HG02884 (cell line): Measurements from ENCODE around the gene CYB5R3.
"Not testable (repeated sequence)": the region's sequence is repeated elsewhere in the genome, so short reads cannot be mapped to it uniquely, and the experiment has no call there.

Source experiments
- ATAC-seq: cut with Tn5 transposase; IDR thresholded peaks from one replicate; pipeline ENCODE4 v1.9.1; 2021; ENCODE audit warnings: mild to moderate bottlenecking, moderate library complexity; ENCODE audit not compliant: unreplicated experiment

CYB5R3 gene

DNA sequence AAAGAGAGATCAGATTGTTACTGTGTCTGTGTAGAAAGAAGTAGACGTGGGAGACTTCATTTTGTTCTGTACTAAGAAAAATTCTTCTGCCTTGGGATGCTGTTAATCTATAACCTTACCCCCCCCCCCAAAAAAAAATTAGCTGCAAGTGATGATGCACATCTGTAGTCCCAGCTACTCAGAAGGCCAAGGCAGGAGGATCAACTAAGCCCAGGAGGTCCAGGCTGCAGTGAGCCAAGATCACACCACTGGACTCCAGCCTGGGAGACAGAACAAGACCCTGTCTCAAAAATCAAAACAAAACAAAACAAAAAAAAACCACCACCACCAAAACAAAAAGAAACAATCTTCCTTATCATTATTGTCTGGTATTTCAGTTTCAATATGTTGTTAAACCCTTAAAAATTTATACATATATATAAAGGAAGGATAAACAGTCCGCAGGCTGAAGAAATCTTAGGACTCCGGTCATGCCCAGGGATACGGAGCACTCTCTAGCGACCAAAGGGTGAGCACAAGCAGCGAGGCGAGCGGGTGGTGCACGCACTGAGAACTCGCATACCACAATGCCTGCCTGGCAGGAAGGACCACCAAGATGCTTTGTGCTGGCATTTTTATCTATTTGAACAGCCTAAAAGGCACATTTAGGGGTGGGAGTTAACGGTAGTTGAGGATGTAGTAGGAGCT lies 40.9 kb downstream of the CYB5R3 start:
- no peak for ATAC-seq

DNA sequence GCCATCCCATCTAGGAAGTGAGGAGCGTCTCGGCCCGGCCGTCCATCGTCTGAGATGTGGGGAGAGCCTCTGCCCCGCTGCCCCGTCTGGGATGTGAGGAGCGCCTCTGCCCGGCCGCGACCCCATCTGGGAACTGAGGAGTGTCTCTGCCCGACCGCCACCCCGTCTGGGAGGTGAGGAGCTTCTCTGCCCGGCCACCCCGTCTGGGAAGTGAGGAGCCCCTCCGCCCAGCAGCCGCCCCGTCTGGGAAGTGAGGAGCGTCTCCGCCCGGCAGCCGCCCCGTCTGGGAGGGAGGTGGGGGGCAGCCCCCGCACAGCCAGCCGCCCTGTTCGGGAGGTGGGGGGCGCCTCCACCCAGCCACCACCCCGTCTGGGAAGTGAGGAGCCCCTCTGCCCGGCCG lies 41.6 kb downstream of the CYB5R3 start:
- ATAC-seq: not testable (repeated sequence)

DNA sequence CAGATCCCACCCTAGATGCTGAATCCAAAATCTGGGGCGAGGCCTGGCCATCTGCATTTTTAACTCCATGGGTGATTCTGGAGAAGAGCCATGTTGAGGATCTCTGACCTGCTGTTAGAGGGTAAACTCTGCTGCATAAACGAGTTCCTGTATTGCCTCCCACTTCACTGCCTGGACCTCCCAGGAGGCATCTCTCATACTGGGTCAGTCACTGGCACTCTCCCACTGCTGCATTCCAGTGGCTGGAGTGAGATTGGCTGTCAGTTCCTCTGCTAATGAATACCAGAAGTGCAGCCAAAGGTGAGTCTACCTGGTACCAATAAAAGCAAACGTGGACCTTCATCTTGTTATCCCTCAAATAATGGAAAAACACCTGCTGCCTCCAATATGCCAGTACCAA lies 44.8 kb downstream of the CYB5R3 start:
- ATAC-seq: no peak

DNA sequence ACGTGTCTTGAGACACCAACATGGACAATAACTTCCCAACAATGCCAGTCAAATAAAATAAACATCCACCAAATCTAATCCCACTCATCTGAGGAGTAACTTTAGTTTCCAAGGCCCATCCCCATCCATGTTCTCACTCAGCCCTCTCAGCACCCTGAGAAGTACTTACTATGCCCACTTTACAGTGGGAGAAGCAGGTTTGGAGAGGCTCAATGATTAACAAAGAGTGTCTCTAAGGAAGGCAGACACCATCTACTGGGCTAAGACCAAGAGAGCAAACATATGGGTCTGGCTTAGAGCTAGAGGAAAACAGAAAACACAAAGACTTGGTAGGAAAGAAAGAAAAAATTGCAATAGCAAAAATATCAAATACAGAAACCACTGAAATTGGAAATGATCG lies 45.8 kb downstream of the CYB5R3 start:
- no peak for ATAC-seq

DNA sequence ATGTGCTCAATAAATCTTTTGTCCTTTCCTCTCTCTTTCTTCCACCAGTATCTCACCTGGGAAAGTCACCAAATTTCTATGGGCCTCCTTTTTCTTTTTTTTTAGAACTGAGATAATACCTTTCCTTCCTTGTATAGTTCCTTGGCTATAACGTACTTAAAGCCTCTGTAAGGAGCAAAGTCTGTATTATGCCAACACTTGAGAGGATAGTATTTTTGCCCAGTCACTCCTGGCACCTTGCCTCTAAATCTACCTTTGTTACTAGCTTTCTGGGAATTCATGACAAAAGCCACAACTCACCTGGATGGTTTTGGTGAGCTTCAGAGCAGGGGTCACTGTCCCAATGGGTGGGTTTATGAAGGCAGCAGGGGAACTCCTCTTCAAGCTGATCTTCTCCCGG lies 46.7 kb downstream of the CYB5R3 start:
- no peak for ATAC-seq

DNA sequence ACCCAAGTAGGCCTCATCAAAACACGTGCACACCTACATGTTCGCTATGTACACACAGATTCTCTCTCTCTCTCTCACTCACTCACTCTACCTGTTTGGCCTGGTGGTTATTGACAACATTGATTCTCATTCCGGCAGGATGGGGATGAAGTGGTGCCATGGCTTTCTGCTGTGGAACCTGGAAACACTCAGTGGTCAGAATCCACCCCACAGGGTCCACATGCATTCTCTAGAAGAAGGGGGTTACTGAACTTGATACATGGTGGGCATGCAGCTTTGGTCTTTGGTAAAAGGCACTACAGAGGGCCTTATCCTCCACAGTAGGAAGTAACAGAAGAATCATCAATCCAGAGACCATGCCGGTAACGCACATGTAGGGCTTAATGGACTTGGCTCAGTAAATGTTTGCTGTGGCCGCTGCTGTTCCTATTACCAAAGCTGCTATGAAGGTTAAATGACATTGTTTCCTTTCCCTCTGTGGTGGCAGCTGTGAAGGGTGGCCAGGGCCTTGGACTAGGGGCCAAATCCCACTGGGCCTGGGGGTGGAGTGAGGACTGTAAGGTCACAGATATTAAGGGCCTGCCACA lies 47.2 kb downstream of the CYB5R3 start:
- ATAC-seq: no peak

DNA sequence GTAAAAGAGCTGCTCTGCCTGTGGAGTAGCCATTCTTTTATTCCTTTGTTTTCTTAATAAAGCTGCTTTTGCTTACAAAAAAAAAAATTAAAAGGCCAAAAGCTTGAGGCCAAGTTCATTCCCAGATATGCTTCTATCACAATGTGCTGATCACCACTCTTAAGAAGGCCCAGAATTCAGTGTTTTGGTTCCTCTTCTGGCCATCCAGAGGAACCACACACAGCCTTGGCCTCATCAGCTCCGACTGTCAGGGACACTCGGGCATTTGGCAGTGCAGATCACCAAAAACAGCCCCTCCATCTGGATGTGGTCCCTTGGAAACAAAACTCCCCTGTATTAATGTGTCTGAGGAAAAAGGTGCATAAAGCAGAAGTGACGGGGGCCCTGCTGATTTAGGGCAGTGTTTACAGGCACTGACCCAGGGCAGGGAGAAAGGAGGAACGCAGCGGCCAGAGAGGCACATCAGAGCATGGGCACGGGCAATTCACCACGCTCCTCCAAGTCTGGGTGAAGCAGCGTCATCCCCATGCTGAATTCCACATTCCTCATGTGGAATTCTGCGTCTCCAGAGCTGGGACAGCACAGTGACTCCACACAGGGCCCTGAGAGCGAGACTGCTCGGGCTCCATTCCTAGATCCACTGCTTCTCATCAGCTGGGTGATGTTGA lies 52.2 kb downstream of the CYB5R3 start:
- ATAC-seq: no peak

DNA sequence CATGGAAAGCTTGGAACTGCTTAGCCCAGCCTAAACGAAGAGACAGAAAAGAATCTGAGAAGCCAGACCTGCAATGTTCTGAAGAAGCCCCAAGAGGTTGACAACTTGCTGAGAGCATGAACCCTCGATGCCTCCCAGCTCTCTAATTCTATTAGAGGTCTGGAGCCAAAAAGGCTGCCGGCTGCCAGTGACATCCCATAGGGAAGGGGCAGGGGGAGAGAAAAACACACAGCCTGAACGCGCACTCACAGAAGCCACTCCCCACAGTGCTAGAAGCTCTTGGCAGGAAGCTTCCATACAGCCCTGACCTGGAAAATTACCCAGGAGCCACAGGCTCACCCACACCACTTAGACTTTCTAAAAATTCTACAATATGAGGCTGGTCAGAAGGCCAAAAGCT lies 52.9 kb downstream of the CYB5R3 start:
- ATAC-seq: no peak

DNA sequence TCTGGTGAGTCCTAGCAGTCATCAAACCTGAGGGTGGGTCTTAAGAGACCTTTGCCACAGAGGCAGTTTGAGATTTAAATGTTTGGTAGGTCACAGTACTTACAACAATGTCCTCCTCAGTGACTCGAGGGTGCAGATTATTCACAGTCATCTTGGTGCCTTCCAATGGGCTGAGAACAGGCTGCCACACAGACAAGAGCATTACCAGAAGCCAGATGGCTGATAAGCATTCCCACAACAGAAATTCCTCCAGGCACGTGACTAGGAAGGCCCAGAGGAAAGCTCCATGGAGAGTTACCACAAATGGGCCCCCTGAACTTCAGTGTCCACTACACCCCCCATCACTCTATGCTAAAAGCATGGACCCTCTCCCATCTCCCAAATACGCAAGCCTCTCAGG lies 53.8 kb downstream of the CYB5R3 start:
- ATAC-seq: no peak

DNA sequence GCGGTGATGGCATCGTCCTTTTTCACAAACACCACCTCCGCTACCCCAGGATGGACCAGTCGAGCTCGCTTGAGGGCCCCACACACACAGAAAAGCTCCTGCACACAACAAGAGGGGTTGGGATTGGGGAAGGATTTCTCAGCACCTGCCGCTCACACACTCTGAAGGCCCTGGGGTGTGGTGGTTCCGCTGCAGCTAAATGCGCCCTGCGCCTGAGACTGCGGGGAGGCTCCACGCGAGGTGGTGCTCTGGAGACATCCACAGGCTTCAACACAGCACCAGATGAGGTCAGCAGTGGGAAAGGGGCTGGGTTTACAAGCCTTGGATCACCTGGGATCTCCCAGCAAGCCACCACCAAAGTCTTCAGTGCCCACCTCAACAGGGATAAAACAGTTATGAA lies 57.2 kb downstream of the CYB5R3 start:
- no peak for ATAC-seq

DNA sequence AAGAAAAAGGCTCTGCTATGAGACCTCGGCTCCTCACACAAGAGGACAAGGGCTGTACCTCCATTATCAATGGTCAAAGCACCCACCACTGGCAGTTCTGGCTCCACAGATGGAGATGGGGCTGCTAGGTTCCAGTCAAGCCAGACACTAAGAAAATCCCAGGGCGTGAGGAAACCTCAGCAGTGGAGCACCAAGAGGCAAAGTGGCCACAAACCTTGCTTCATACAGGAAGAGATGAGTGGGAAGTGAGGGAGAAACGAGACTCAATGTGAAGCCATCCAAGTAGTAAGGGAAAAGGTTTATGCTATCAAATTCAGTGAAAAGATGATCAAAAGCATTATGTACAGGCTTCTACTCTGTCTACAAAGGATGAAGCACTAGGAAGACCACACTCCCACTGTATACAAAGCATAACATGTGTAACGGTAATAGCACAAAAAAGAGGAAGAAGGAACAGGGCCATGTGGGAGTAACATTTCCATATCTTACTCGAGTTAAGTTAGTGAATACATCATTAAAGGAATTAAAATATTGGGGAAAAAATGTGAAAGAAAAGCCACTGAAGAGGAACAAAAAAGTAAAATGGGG lies 61.5 kb downstream of the CYB5R3 start:
- no peak for ATAC-seq

DNA sequence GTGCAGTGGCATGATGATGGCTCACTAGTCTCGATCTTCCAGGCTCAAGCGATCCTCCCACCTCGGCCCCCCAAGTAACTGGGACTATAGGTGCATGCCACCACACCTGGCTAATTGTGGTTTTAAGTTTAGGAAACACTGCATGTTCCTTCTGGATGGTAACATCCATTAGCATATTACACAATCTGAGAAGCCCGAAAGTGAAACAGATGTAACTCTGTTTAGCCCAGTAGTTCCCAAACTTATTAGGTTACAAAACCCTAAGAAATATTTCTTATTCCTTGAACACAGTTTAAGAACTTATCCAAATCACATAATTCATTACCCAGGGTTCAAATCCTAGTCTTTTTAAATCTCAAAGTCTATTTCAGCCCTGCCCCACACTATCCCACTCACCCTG lies 62.8 kb downstream of the CYB5R3 start:
- no peak for ATAC-seq

DNA sequence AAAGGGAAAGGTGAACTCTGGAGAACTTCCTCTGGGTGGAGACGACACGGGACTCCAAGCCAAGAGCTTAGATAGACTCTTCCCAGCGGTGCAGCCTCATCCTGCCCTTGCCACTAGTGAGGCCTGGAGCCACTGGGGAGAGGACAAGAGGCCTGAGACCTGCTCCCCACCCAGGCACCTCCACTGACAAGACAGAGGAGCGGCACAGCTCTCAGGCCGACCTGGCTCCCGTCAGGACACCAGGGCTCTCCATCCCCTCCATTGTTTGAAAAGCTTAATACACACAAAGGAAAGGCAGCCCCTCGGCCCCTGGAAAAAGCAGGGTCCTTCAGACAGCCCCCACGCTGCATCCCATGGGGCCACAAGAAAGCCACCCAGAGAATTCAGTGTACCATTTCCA lies 64.1 kb downstream of the CYB5R3 start:
- ATAC-seq: no peak

DNA sequence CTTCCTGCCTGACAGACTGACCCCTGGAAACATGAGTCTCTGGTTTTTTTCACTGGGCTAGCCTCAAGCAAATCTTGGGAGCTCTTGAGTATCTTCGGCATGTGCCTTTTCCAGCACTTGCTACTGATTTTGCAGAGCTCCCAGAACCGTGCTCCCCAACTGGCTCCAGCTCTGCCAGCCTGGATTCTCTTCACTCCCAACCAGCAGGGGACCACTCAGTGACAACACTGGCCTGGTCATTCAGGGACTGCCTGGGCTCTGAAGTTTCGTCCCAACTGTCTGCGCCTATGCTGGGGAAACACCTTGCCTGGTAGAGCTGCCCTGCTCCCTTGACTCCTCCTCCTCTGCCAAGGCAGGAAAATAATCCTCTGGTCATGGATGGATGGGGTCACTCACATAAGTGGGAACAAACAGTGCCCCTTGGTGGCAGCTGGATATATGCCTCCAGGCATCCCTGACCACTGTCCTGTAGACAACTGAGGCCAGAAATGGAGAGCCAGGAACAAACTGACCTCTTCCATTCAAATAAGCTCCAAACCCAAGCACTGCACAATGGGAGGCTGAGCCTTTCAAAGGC lies 64.7 kb downstream of the CYB5R3 start:
- ATAC-seq: no peak

DNA sequence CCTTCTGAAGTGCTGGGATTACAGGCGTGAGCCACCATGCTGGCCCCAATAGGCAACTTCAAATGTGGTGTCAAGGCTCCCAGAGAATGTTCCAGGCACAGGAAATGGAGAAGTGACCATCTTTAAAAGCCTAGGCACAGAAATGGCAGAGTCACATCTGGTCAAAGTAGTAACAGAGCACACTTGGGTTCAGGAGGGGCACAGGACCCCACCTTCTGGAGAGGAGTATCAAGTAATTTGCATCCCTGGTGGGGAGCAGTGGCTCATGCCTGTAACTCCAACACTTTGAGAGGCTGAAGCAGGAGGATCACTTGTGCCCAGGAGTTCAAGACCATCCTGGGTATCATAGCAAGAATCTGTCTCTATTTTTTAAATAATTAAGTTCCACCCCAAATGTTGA lies 66.2 kb downstream of the CYB5R3 start:
- ATAC-seq: no peak

DNA sequence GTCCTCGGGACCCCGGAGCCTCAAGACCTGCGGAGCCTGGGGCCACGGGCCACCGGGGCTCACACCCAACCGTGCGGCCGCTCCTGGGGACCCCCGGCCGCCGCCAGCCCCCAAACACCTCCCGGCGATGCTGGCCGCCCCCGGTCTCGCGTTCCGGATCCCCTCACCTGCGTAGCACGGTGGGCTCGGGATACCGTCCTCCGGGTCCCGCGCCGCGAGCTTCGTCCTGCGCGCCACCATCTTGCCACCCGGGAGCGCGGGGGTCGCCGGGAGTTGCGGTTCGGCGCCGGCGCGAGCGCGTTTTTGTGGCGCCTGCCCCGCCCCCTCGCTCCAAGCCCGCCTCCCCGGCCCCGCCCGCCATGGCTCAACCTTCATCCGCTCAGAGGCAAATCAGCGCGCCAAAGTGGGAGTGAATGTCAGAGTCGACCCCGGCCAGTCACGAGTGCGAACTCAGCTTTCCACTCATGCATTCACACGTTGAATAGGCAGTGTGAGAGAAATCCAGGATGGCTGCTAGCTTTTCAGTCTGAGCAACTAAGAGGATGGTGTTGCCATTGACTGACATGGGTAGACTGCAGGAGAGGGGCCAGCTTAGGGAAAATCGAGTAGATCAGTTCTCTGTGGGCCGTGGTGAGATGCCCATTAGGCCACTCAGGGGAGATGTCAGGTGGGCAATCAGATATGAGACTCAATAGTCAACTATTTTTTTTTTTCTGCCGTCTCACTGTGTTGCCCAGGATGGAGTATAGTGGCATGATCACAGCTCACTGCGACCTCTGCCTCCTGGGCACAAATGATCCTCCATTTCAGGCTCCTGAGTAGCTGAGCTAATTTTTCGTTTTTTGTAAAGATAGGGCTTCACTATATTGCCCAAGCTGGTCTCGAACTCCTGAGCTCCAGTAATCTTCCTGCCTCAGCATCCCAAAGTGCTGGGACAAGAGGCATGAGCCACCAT lies 67.2 kb downstream of the CYB5R3 start:
- no peak for ATAC-seq

DNA sequence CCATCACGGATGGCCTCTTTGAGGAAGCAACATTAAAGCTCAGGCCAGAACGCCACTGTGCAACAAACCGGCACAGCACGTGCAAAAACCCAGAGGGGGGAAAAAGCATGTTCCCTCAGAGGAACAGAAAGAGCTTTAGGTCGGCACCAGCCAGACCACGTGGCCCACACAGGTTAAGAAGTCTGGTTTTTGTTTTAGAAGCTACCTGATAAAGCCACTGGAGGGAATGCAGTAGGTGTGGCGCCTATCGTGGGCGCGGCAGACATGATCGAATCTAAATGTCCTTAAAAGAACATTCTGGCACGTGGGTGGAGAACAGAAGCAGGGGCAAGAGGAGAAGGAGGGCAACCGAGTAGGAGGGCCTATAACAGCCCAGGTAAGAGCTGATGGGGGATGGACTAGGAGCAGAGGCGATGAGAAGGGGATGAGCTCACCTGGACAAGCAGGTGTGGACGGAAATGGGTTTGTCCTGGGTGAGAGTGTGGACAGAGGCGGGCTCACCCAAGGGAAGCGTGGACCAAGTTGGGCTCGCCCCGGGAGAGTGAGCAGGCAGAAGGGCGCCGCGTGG lies 67.9 kb downstream of the CYB5R3 start:
- not testable (repeated sequence) for ATAC-seq

DNA sequence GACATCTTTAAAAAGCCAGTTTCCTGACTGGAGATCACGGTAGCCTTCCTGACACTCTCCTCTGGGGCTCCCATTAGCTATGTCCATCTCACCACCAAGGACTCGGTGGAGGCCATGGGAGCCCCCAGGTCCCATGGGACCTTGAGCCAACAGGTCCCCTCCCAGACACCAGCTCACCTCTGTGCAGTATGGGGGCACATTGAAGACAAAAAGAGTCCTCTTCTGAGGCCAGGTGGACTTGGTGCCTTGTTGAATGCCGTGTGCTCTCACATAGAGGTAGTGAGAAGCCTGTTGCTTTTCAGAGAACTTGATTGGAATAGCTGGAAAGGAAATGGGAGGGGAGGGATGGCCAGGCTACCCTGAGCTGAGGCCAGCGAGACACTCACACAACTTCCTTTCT lies 69.2 kb downstream of the CYB5R3 start:
- not testable (repeated sequence) for ATAC-seq

DNA sequence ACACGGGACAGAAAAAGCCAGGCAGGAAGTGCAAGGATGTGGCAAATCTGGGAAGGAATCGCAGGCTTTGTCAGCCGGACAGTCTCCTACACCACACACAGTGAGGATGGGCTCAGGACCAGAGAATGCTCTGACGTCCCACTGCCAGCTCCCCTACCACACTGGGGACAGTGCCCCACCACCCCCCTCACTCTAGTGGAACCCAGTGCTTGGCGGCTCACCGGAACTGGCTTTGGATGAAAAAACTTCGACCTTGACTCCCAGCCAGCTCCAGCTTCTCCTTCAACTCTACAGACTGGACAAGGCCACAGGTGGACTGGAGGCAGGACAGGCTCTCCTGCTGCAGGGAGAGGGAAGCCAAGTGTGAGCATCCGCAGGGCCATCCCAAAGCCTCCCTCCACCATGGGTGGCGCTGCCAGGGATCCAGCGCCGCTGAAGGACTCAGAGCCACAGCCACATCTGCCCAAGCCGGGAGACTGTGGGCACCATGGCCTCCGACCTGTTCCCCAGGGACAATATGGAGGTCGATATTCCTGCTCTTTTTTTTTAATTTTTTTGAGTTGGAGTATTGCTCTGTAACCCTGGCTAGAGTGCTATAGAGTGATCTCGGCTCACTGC lies 71.5 kb downstream of the CYB5R3 start:
- ATAC-seq: no peak

DNA sequence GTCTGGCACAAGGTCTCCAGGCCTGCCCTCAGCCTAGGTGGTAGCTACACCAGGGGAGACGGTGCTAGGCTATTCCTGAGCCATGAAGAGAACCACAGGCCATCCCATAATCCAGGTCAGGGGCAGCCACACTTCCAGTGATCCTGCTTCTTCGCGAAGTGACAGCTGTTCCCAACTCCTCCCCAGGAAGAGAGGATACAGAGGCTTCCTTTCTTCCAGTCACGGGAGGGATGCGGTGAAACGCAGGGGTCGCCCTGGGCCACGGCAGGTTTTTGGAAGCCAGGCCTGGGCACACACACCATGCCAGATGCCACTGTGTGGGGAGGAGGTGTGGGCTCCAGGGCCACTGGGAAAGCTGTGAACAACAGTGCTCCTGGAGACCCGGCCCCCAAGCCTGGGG lies 72.1 kb downstream of the CYB5R3 start:
- ATAC-seq: not testable (repeated sequence)
